Measurements from ENCODE around the gene SLC6A12.

The SLC6A12 gene

DNA sequence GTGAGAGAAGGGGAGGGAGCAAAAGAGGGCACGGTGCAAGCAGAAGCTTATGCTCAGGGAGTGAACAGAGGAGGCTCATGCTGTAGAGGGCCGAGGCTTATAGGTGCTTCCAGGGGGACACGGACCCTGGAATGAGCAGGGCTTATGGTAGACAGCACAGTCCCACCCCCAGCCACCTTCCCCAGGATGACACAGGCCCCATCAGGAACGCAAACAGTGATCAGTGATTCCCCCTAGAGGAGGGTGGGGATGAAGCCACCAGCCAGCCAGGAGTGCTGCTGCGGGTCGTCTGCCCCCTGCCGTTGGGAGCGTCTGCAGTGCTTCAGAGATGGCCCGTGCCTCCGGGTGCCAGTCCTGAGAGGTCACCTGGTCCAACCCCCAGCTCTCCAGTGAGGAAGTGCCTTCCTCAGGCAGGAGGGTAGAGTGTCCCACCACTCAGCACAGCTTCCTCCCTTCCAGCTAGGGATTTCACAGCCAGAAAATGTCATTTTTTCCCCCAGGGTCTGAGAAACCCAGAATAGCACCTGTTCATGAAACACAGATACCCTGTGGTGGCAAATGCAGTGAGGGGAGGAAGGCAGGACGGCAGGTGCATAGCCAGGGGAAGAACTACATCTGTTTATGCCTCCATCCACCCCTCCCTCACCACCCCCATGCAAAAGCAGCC lies 60.7 kb downstream of the SLC6A12 start:
- Histone ChIP-seq H3K27ac (ENCODE audit: low read length) (no peak overlapping the region), H3K4me3 (ENCODE audit: low read length) (no peak overlapping the region), H3K9me3 (ENCODE audit: control insufficient read depth, insufficient read depth, low read length) (no peaks in the 10 kb centered on the region), H3K4me1 (ENCODE audit: control insufficient read depth, insufficient read depth, low read length) (peaks cover 3% of the 10 kb centered on the region; the same call in 1 of the 2 replicates), H3K27me3 (ENCODE audit: control insufficient read depth, insufficient read depth, low read length) (no peaks in the 10 kb centered on the region), H3K36me3 (ENCODE audit: control insufficient read depth, insufficient read depth, low read length) (no peaks in the 10 kb centered on the region; the same call in 1 of the 2 replicates)
- DNase-seq (ENCODE audit: low read depth, low spot score): peak; percentile 64
- WGBS (ENCODE audit: insufficient coverage, insufficient read length): no CpG with 5 or more reads among the region's 11 CpGs

DNA sequence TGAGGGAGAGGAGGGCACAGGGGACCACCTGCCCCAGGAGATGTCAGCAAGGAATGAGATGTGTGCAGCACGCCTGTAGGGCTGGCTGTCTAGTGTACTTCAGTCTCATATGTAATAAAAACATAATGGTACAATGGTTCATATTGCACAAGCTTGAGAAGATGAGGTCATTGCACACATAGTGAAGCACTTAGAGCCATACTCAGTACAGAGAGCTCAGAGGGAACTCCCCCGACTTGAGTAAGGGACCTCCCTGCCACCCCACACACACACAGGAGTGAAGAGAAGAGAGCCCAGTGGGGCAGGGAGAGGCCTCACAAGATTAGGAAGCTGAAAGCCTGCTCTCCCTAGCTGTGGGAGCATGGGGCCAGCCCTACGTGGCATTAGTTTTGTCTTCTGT lies 61.5 kb downstream of the SLC6A12 start:
- no peaks in the 10 kb centered on the region for H3K9me3 ChIP-seq (ENCODE audit: control insufficient read depth, insufficient read depth, low read length)
- no peak overlapping the region for H3K27ac ChIP-seq (ENCODE audit: low read length)
- no peaks in the 10 kb centered on the region for H3K27me3 ChIP-seq (ENCODE audit: control insufficient read depth, insufficient read depth, low read length)
- H3K4me3 ChIP-seq (ENCODE audit: low read length): no peak overlapping the region
- WGBS (ENCODE audit: insufficient coverage, insufficient read length): no CpG with 5 or more reads among the region's 3 CpGs
- H3K36me3 ChIP-seq (ENCODE audit: control insufficient read depth, insufficient read depth, low read length): no peaks in the 10 kb centered on the region; the same call in 1 of the 2 replicates
- no peak for DNase-seq (ENCODE audit: low read depth, low spot score)
- peaks cover 3% of the 10 kb centered on the region; the same call in 1 of the 2 replicates for H3K4me1 ChIP-seq (ENCODE audit: control insufficient read depth, insufficient read depth, low read length)

DNA sequence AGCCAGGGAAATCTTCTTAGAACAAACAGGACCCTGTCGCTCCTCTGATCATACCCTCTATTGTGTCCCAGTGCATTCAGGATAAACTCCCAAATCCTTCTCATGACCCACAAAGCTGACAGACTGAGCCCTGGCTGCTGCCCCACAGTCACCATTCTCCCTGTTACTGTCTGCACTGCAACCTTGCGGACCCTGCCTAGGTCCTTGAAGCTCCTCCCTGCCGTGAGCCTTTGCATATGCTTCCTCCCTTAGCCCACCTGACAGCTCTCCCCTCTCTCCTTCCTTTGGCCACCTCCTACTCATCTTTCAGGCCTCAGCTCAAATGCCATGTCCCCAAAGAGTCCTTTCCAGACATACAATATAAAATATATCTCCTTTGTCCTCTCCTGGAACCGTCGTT lies 62.4 kb downstream of the SLC6A12 start:
- H3K27me3 ChIP-seq (ENCODE audit: control insufficient read depth, insufficient read depth, low read length): no peaks in the 10 kb centered on the region
- H3K27ac ChIP-seq (ENCODE audit: low read length): no peak overlapping the region
- DNase-seq (ENCODE audit: low read depth, low spot score): no peak
- H3K4me1 ChIP-seq (ENCODE audit: control insufficient read depth, insufficient read depth, low read length): peaks cover 3% of the 10 kb centered on the region; the same call in 1 of the 2 replicates
- no peak overlapping the region for H3K4me3 ChIP-seq (ENCODE audit: low read length)
- no CpG with 5 or more reads among the region's 5 CpGs for WGBS (ENCODE audit: insufficient coverage, insufficient read length)
- no peaks in the 10 kb centered on the region; the same call in 1 of the 2 replicates for H3K36me3 ChIP-seq (ENCODE audit: control insufficient read depth, insufficient read depth, low read length)
- no peaks in the 10 kb centered on the region for H3K9me3 ChIP-seq (ENCODE audit: control insufficient read depth, insufficient read depth, low read length)

DNA sequence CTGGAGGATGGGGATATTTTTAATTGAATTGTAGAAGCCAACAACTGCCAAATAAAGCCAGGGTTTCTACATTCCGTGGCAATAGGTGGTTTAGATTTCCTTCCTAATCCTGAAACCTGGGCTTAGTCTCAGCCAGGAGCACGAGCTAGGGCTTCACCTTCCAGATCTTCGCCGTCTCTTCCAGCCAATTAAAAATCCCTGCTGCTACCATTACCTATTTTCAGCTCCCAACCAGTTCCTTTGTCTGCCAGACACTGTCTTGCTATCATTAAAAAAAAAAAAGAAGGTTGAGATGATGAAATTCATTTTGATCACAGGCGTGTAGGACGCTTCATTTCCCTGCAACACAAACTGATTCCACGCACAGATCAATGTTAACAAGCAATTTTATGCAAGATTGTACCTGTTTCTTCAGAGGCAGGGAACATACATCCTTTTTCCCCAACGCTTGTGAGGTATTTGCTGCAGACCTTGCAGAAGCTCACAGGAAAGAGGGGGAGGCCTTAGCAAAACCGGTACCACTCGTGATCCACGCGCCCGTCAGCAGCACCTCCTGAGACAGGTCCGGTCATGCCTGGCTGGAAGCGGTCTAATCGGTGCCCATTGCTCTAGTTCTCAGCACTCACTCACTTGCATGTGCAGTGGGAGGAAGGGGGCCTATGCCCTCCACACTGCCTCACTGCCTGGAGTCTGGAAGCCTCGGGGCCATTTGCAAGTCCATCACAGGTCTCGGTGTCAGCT lies 65.1 kb downstream of the SLC6A12 start:
- no peaks in the 10 kb centered on the region for H3K9me3 ChIP-seq (ENCODE audit: control insufficient read depth, insufficient read depth, low read length)
- H3K4me1 ChIP-seq (ENCODE audit: control insufficient read depth, insufficient read depth, low read length): peaks cover 6% of the 10 kb centered on the region; the same call in 1 of the 2 replicates
- H3K27ac ChIP-seq (ENCODE audit: low read length): no peak overlapping the region
- no peaks in the 10 kb centered on the region for H3K36me3 ChIP-seq (ENCODE audit: control insufficient read depth, insufficient read depth, low read length)
- no peaks in the 10 kb centered on the region for H3K27me3 ChIP-seq (ENCODE audit: control insufficient read depth, insufficient read depth, low read length)
- no peak overlapping the region for H3K4me3 ChIP-seq (ENCODE audit: low read length)
- no peak for DNase-seq (ENCODE audit: low read depth, low spot score)
- WGBS (ENCODE audit: insufficient coverage, insufficient read length): no CpG with 5 or more reads among the region's 18 CpGs

DNA sequence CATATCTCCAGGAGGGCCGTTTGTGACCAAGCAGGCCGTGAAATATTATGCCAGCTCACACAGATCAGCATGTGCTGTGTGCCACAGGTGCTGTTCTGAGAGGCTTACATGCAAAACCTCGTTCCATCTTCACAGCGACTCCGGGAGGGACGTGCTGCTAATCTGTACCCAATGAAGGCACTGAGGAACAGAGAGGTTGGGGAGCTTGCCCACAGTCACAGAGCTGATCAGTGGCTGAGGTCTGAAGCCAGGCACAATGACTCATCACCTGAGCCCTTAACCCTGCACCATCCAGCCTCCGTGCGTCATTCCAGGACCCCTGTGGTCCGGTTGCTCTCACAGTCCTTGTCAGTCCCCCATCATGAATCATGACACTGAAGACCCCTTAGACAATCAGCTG lies 66.7 kb downstream of the SLC6A12 start:
- Histone ChIP-seq H3K27ac (ENCODE audit: low read length) (no peak overlapping the region), H3K27me3 (ENCODE audit: control insufficient read depth, insufficient read depth, low read length) (no peaks in the 10 kb centered on the region), H3K4me3 (ENCODE audit: low read length) (no peak overlapping the region), H3K9me3 (ENCODE audit: control insufficient read depth, insufficient read depth, low read length) (no peaks in the 10 kb centered on the region), H3K36me3 (ENCODE audit: control insufficient read depth, insufficient read depth, low read length) (no peaks in the 10 kb centered on the region), H3K4me1 (ENCODE audit: control insufficient read depth, insufficient read depth, low read length) (peaks cover 6% of the 10 kb centered on the region; the same call in 1 of the 2 replicates)
- WGBS (ENCODE audit: insufficient coverage, insufficient read length): no CpG with 5 or more reads among the region's 9 CpGs
- no peak for DNase-seq (ENCODE audit: low read depth, low spot score)

DNA sequence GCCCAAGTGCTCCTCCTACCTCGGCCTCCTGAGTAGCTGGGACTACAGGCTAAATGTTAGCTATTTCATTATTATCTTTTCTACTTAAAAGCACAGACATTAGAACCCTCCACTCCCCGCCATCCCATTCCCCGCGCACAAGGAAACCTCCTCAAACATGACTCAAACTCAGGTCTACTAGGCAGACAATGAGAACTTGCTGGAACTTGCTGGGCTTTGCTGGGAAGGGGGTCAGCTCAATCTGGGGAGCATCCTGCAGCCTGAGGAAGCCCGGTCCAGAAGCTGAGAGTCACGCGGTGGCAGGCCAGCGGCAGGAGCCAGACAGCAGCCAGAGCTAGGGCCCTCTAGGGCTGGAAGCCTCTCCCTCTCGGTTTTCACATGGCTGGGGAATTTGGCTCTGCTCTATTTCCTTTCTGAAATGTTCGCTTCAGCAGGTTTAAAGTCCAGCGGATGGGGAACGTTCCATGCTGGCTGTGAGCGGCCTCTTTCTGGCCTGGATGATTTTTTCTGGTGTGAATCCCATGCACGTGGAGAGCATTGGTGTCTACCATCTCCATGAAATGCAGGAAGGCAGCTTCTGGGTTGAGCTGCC lies 68.5 kb downstream of the SLC6A12 start:
- no peaks in the 10 kb centered on the region for H3K27me3 ChIP-seq (ENCODE audit: control insufficient read depth, insufficient read depth, low read length)
- no peak for DNase-seq (ENCODE audit: low read depth, low spot score)
- peaks cover 12% of the 10 kb centered on the region for H3K4me1 ChIP-seq (ENCODE audit: control insufficient read depth, insufficient read depth, low read length)
- H3K9me3 ChIP-seq (ENCODE audit: control insufficient read depth, insufficient read depth, low read length): no peaks in the 10 kb centered on the region
- H3K36me3 ChIP-seq (ENCODE audit: control insufficient read depth, insufficient read depth, low read length): no peaks in the 10 kb centered on the region
- H3K27ac ChIP-seq (ENCODE audit: low read length): no peak overlapping the region
- no peak overlapping the region for H3K4me3 ChIP-seq (ENCODE audit: low read length)
- WGBS (ENCODE audit: insufficient coverage, insufficient read length): no CpG with 5 or more reads among the region's 14 CpGs

DNA sequence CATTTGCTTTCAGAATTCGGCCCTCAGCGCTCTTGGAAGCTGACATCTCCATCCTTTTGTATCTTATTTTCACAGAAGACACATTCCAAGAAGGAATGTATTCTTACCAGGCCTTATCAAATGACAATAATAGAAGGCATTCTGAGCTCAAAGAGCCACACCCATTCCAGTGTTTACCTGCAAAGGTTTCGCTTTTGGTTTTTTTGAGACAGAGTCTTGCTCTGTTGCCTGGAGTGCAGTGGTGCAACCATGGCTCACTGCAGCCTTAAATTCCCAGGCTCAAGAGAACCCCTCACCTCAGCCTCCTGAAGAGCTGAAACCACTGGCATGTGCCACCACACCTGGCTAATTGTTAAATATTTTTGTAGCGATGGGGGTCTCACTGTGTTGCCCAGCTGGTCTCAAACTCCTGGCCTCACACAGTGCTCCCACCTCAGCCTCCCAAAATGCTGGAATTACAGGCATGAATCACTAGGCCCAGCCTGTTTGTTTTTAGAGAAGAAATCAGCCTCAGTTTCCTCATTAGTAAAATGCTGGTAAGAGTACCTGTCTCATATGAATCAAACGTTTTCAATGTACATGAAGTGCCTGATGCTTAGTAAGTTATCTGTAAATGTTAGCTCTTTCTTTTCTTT lies 69.2 kb downstream of the SLC6A12 start:
- no CpG with 5 or more reads among the region's 5 CpGs for WGBS (ENCODE audit: insufficient coverage, insufficient read length)
- H3K36me3 ChIP-seq (ENCODE audit: control insufficient read depth, insufficient read depth, low read length): no peaks in the 10 kb centered on the region
- no peak overlapping the region for H3K27ac ChIP-seq (ENCODE audit: low read length)
- H3K4me1 ChIP-seq (ENCODE audit: control insufficient read depth, insufficient read depth, low read length): peaks cover 12% of the 10 kb centered on the region
- H3K4me3 ChIP-seq (ENCODE audit: low read length): no peak overlapping the region
- no peaks in the 10 kb centered on the region for H3K9me3 ChIP-seq (ENCODE audit: control insufficient read depth, insufficient read depth, low read length)
- no peaks in the 10 kb centered on the region for H3K27me3 ChIP-seq (ENCODE audit: control insufficient read depth, insufficient read depth, low read length)
- no peak for DNase-seq (ENCODE audit: low read depth, low spot score)

DNA sequence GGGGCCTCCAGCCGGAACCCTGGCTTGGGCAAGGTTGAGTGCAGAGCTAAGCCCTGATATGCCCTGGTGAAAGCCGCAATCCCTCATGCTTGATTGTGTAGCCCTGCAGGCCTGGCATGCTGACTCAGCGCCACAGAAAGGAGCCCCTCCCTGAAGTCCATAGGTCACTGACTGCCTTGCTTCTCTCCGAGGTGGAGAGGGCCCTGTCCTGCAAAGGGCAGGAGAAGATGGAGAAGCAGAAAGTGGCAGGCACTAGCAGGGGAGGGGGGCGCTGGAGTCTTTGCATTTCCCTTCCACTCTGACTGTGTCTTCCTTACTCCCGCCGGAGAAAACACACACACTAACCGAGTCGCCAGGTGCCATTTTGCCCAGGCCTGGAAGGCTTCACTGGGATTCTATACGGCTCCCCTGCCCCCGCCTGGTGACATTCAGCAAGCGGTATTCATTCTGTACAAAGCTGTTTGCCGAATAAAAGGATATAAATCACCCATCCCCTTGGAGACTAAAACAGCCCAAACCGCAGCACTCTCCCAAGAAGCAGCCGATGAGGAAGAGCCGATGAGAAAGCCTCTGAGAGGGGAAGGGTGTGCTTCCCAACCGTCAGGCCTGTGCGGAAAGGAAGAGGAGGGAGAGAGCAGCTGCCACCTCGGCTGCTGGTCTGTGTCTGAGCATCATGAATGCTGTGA lies 69.8 kb downstream of the SLC6A12 start:
- Histone ChIP-seq H3K27me3 (ENCODE audit: control insufficient read depth, insufficient read depth, low read length) (no peaks in the 10 kb centered on the region; the same call in 1 of the 2 replicates), H3K27ac (ENCODE audit: low read length) (no peak overlapping the region), H3K36me3 (ENCODE audit: control insufficient read depth, insufficient read depth, low read length) (no peaks in the 10 kb centered on the region), H3K9me3 (ENCODE audit: control insufficient read depth, insufficient read depth, low read length) (no peaks in the 10 kb centered on the region), H3K4me1 (ENCODE audit: control insufficient read depth, insufficient read depth, low read length) (peaks cover 11% of the 10 kb centered on the region), H3K4me3 (ENCODE audit: low read length) (no peak overlapping the region)
- no peak for DNase-seq (ENCODE audit: low read depth, low spot score)
- no CpG with 5 or more reads among the region's 19 CpGs for WGBS (ENCODE audit: insufficient coverage, insufficient read length)

DNA sequence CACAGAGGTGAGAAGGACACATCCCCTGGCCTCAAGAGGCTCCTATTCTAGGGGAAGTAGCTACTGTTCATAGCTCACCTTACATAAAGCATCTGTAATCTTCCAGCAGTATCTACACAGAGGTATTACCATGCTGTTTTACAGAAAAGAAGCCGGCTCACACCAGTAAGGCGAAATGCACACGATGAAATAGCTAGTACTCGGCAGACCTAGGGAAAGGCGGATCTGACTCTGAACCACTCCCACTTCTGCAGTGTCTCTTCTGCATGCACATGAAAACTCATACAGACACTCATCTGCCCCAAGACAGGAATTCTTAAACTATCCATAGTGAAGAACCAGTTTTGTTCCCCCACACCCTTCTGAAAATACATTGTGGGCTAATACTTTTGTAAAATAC lies 73.8 kb downstream of the SLC6A12 start:
- no peak for DNase-seq (ENCODE audit: low read depth, low spot score)
- Histone ChIP-seq H3K4me1 (ENCODE audit: control insufficient read depth, insufficient read depth, low read length) (peaks cover 12% of the 10 kb centered on the region), H3K27me3 (ENCODE audit: control insufficient read depth, insufficient read depth, low read length) (no peaks in the 10 kb centered on the region; the same call in 1 of the 2 replicates), H3K36me3 (ENCODE audit: control insufficient read depth, insufficient read depth, low read length) (no peaks in the 10 kb centered on the region), H3K9me3 (ENCODE audit: control insufficient read depth, insufficient read depth, low read length) (no peaks in the 10 kb centered on the region), H3K27ac (ENCODE audit: low read length) (no peak overlapping the region), H3K4me3 (ENCODE audit: low read length) (no peak overlapping the region)
- WGBS (ENCODE audit: insufficient coverage, insufficient read length): no CpG with 5 or more reads among the region's 5 CpGs

All from iPS DF 6.9 (cell line).